Skeletal muscle satellite cell (primary cell): Measurements from ENCODE around the gene ZNF74. TPM values are rescaled to one million over a fixed set of nuclear protein-coding genes. Genes with fewer than 3 reads are reported as not detected.

ENCODE experiments used
- small RNA-seq: library from RNA; depleted of rRNA; stranded (forward); fragments of <200 nt; gene quantifications from one replicate; pipeline ENCODE3, GENCODE V24; 2012

The ZNF74 gene

Small RNA genes lying within 50 kb of the gene (small RNA-seq; reads per million reads assigned to genes)
- gene RNU6-225P: not detected
